ENCODE results near the gene ANXA1. TPM values are rescaled to one million over a fixed set of nuclear protein-coding genes. Genes with fewer than 3 reads are reported as not detected.

Gene ANXA1
- total RNA-seq, 2 experiments from 2014 or later = 33.5 to 36.5 TPM

GRCh38 chr9:73131461-73131860 lies 20.2 kb upstream of the ANXA1 start:
- H3K4me3 Mint-ChIP-seq = peak overlapping the region; percentile 78
- H3K27me3 Mint-ChIP-seq = no peaks in the 10 kb centered on the region
- H3K9me3 Mint-ChIP-seq = no peaks in the 10 kb centered on the region
- H3K4me1 Mint-ChIP-seq (ENCODE audit: low read depth) = peaks cover 37% of the 10 kb centered on the region
- ChIA-PET POLR2A (no interaction called here), CTCF (interaction anchor here (0.5 to 3.4 kb wide), 6 partner anchors 12 to 31 kb away, joined by 3 to 11 read pairs (median 3); partner anchors contain the start of gene ANXA1)
- DNase-seq (no peak), ATAC-seq (no peak)
- no peak for TF ChIP-seq CTCF (IDR thresholded peaks at IDR 0.05)
- H3K36me3 Mint-ChIP-seq (ENCODE audit: low read depth) = peaks cover 1% of the 10 kb centered on the region
- H3K27ac Mint-ChIP-seq = peak overlapping the region; percentile 93
- intact Hi-C loops (cut with micrococcal nuclease) = no loop called here

- no peak for TF ChIP-seq CTCF (IDR thresholded peaks at IDR 0.05)
- ATAC-seq (peak; percentile 93), DNase-seq (peak; percentile 81)
- Mint-ChIP-seq H3K27ac (peak overlapping the region; percentile 93), H3K4me3 (peak overlapping the region; percentile 78), H3K27me3 (no peaks in the 10 kb centered on the region), H3K4me1 (ENCODE audit: low read depth) (peaks cover 37% of the 10 kb centered on the region), H3K9me3 (no peaks in the 10 kb centered on the region), H3K36me3 (ENCODE audit: low read depth) (peaks cover 1% of the 10 kb centered on the region)
- intact Hi-C loops (cut with micrococcal nuclease) = loop anchor here (1.0 to 2.0 kb wide), 2 partner anchors 15 to 17 kb away; no protein-coding TSS in a partner anchor
- CTCF ChIA-PET = interaction anchor here (1.2 to 3.4 kb wide), 7 partner anchors 12 to 51 kb away, joined by 3 to 11 read pairs (median 4); partner anchors contain the start of gene ANXA1
- POLR2A ChIA-PET = interaction anchor here (0.9 to 1.0 kb wide), 2 partner anchors 10 to 23 kb away, joined by 4 to 5 read pairs; no protein-coding TSS in a partner anchor
These were observed 19.5 kb upstream of the ANXA1 start for GRCh38 chr9:73132034-73132776.

- H3K4me3 Mint-ChIP-seq = peak overlapping the region; percentile 78
- ChIA-PET CTCF (interaction anchor here (1.2 to 3.4 kb wide), 6 partner anchors 16 to 50 kb away, joined by 3 to 11 read pairs (median 4); partner anchors contain the start of gene ANXA1), POLR2A (interaction anchor here (0.8 to 1.0 kb wide), 3 partner anchors 9 to 22 kb away, joined by 3 to 5 read pairs (median 4); no protein-coding TSS in a partner anchor)
- H3K4me1 Mint-ChIP-seq (ENCODE audit: low read depth) = peaks cover 38% of the 10 kb centered on the region
- no peaks in the 10 kb centered on the region for H3K9me3 Mint-ChIP-seq
- no peak for TF ChIP-seq CTCF (IDR thresholded peaks at IDR 0.05)
- intact Hi-C loops (cut with micrococcal nuclease) = loop anchor here (2.0 kb wide), 1 partner anchor 16 kb away; no protein-coding TSS in a partner anchor
- peaks cover 1% of the 10 kb centered on the region for H3K36me3 Mint-ChIP-seq (ENCODE audit: low read depth)
- DNase-seq (no peak), ATAC-seq (no peak)
- H3K27ac Mint-ChIP-seq = peak overlapping the region; percentile 93
- H3K27me3 Mint-ChIP-seq = no peaks in the 10 kb centered on the region
These were observed 18.5 kb upstream of the ANXA1 start for GRCh38 chr9:73133022-73133651.

- Mint-ChIP-seq H3K4me1 (ENCODE audit: low read depth) (peaks cover 43% of the 10 kb centered on the region), H3K27me3 (no peaks in the 10 kb centered on the region), H3K36me3 (ENCODE audit: low read depth) (peaks cover 1% of the 10 kb centered on the region), H3K9me3 (no peaks in the 10 kb centered on the region), H3K27ac (peak overlapping the region; percentile 31), H3K4me3 (no peak overlapping the region)
- ATAC-seq = no peak
- intact Hi-C loops (cut with micrococcal nuclease) = loop anchor here (2.0 kb wide), 1 partner anchor 17 kb away; no protein-coding TSS in a partner anchor
- no peak for TF ChIP-seq CTCF (IDR thresholded peaks at IDR 0.05)
- no peak for DNase-seq
- POLR2A ChIA-PET = no interaction called here
- CTCF ChIA-PET = interaction anchor here (1.4 to 3.4 kb wide), 5 partner anchors 15 to 49 kb away, joined by 3 to 11 read pairs (median 4); partner anchors contain the start of gene ANXA1
These were observed 17.7 kb upstream of the ANXA1 start for GRCh38 chr9:73133921-73134407.
